HL-60 (cell line): Measurements from ENCODE around the gene AGRN.
"Not testable (repeated sequence)": the region's sequence is repeated elsewhere in the genome, so short reads cannot be mapped to it uniquely, and the experiment has no call there.

Experiments
- DNase-seq, 2 experiments: peaks; one replicate each; pipeline ENCODE4 v3.0.0-alpha.2; 2010 to 2020; ENCODE audit warnings: low read depth in 1 of 2, low spot score in 1 of 2
- H3K27ac ChIP-seq: fragments of 250-450 bp; sonication (Bioruptor Pico); replicated peaks from 2 replicates; pipeline ENCODE4 v1.5.1; 2020; ENCODE audit warnings: mild to moderate bottlenecking, moderate library complexity
- H3K27me3 ChIP-seq: fragments of 250-450 bp; sonication (Bioruptor Pico); 2 replicates; pipeline ENCODE4 v1.5.1; 2021; ENCODE audit warnings: mild to moderate bottlenecking, moderate library complexity; ENCODE audit not compliant: insufficient read depth, poor library complexity, severe bottlenecking
- H3K4me3 ChIP-seq: replicated peaks from 2 replicates; pipeline ENCODE4 v1.5.1; 2011; ENCODE audit warnings: mild to moderate bottlenecking, control low read depth, low read length; ENCODE audit not compliant: insufficient read depth
- GABPA ChIP-seq: IDR thresholded peaks from 2 replicates; pipeline ENCODE4 v1.6.1; 2012; ENCODE audit warnings: low read depth
- POLR2AphosphoS5 ChIP-seq: IDR thresholded peaks from 2 replicates; pipeline ENCODE4 v1.6.1; 2012; ENCODE audit warnings: low read depth
- SPI1 ChIP-seq: IDR thresholded peaks from 2 replicates; pipeline ENCODE4 v1.6.1; 2012; ENCODE audit warnings: low read depth, mild to moderate bottlenecking, borderline replicate concordance
- TF ChIP-seq, protein P1 (sequence below): IDR thresholded peaks from 2 replicates; pipeline ENCODE4 v1.6.1; 2012; ENCODE audit warnings: low read depth; ENCODE audit not compliant: insufficient replicate concordance
- TF ChIP-seq, protein P2 (sequence below): IDR thresholded peaks from one replicate; pipeline ENCODE4 v1.5.1; 2011; ENCODE audit warnings: low read length, control low read depth, inconsistent platforms; ENCODE audit not compliant: insufficient read depth

The AGRN gene

DNA sequence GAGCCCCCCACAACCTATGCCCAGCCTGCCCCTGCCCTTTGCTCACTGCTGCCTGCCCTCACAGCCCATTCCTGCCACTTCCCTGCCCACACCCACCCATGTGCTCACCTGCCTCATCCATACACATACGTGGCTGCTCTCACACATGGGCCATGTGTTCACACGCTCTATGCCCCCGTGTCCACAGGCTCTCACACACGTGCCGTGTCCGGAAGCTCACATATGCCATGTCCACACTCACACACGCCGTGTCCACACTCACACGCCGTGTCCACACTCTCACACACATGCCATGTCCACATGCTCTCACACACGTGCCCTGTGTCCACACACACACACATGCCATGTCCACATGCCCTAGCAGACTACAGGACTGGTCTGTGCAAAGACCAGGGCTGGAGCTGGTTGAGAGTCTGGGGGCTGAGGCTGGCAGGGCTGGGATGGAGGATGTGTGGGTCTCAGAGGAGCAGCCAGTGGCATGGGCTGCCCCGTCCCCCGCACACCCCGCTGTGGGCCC is 54.8 kb downstream of the AGRN start:
- Histone ChIP-seq H3K4me3 (no peak overlapping the region), H3K27me3 (peaks cover 9% of the 10 kb centered on the region), H3K27ac (no peak overlapping the region)
- TF ChIP-seq SPI1, result no peak
- no peak for TF ChIP-seq GABPA
- TF ChIP-seq POLR2AphosphoS5, result no peak
- TF ChIP-seq, protein P1, sequence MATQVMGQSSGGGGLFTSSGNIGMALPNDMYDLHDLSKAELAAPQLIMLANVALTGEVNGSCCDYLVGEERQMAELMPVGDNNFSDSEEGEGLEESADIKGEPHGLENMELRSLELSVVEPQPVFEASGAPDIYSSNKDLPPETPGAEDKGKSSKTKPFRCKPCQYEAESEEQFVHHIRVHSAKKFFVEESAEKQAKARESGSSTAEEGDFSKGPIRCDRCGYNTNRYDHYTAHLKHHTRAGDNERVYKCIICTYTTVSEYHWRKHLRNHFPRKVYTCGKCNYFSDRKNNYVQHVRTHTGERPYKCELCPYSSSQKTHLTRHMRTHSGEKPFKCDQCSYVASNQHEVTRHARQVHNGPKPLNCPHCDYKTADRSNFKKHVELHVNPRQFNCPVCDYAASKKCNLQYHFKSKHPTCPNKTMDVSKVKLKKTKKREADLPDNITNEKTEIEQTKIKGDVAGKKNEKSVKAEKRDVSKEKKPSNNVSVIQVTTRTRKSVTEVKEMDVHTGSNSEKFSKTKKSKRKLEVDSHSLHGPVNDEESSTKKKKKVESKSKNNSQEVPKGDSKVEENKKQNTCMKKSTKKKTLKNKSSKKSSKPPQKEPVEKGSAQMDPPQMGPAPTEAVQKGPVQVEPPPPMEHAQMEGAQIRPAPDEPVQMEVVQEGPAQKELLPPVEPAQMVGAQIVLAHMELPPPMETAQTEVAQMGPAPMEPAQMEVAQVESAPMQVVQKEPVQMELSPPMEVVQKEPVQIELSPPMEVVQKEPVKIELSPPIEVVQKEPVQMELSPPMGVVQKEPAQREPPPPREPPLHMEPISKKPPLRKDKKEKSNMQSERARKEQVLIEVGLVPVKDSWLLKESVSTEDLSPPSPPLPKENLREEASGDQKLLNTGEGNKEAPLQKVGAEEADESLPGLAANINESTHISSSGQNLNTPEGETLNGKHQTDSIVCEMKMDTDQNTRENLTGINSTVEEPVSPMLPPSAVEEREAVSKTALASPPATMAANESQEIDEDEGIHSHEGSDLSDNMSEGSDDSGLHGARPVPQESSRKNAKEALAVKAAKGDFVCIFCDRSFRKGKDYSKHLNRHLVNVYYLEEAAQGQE, result no peak
- TF ChIP-seq, protein P2, sequence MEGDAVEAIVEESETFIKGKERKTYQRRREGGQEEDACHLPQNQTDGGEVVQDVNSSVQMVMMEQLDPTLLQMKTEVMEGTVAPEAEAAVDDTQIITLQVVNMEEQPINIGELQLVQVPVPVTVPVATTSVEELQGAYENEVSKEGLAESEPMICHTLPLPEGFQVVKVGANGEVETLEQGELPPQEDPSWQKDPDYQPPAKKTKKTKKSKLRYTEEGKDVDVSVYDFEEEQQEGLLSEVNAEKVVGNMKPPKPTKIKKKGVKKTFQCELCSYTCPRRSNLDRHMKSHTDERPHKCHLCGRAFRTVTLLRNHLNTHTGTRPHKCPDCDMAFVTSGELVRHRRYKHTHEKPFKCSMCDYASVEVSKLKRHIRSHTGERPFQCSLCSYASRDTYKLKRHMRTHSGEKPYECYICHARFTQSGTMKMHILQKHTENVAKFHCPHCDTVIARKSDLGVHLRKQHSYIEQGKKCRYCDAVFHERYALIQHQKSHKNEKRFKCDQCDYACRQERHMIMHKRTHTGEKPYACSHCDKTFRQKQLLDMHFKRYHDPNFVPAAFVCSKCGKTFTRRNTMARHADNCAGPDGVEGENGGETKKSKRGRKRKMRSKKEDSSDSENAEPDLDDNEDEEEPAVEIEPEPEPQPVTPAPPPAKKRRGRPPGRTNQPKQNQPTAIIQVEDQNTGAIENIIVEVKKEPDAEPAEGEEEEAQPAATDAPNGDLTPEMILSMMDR, result no peak
- no peak for DNase-seq

DNA sequence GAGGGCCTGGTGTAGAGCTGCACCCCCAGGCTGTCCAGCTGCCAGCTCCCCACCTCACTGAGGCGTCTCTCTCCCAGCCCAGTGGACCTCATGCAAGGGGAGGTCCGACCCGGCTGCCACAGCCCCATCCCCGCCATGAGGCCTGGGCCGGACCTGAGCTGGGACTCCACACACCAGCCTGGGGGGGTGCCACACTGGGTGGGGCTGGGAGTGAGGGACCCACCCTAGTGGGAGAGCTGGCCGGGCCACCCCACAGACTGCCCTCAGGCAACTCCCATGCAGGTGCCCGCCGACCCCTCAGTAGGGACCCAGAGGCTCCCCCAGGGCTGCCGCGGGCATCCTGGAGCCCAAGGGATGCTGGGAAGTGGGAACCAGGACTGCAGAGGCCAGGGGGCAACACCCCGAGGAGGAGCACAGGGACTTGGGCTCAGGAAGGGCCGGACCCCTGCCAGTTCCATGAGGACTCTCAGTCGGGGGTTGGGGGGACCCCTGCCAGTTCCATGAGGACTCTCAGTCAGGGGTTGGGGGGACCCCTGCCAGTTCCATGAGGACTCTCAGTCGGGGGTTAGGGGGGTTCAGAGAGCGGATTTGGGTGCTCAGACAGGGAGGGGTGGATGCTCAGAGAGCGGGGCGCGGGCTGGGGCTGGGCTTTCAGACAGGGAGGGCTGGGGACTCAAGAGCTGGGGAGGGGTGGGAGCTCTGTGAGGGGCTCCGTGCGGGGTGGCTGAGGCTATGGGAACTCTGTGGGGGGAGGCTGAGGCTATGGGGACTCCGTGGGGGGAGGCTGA is 55.4 kb downstream of the AGRN start:
- no peak overlapping the region for H3K4me3 ChIP-seq
- TF ChIP-seq, protein P1, result no peak
- TF ChIP-seq, protein P2, result no peak
- TF ChIP-seq POLR2AphosphoS5, result no peak
- no peak overlapping the region for H3K27ac ChIP-seq
- H3K27me3 ChIP-seq, result peaks cover 6% of the 10 kb centered on the region
- DNase-seq, result no peak

DNA sequence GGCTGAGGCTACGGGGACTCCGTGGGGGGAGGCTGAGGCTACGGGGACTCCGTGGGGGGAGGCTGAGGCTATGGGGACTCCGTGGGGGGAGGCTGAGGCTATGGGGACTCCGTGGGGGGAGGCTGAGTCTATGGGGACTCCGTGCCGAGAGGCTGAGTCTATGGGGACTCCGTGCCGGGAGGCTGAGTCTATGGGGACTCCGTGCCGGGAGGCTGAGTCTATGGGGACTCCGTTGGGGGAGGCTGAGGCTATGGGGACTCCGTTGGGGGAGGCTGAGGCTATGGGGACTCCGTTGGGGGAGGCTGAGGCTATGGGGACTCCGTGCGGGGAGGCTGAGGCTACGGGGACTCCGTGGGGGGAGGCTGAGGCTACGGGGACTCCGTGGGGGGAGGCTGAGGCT is 57.5 kb downstream of the AGRN start:
- DNase-seq, H3K27me3 ChIP-seq, H3K27ac ChIP-seq, H3K4me3 ChIP-seq: not testable (repeated sequence)

DNA sequence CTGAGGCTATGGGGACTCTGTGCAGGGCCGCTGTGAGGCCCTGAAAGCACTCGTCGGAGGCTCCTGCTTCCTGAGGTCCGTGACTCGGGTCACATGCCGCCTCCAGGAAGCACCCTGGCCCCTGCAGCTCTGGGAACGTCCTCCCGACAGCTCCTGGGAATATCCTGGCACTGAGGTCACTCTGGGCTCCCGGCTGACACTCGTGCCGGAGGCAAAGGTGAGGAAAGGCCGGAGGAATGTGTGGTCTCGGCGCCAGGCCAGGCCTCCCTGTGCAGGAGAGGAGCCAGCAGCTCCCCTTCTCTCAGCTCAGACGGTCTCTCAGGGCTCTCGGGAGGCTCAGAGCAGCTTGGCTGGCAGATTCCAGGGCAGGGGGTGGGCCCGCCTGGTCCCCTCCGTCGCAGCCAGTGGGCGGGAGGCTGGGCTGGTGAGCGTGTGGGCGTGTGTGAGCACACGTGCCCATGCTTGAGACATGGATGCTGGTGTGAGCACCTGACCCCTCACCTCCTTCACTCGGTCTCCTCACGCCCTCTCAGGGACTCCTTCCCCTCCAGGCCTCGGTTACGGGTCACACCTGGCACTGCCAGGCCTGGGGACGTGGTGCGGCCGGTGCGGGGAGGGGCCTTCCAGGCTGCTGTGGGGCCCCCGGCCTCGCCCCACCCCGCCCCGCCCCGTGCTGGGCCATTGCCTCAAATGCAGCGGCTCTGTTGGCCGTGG is 59.6 kb downstream of the AGRN start:
- peak; percentile 27 to 40 for DNase-seq
- no peak overlapping the region for H3K27ac ChIP-seq
- no peaks in the 10 kb centered on the region for H3K27me3 ChIP-seq
- no peak overlapping the region for H3K4me3 ChIP-seq
- TF ChIP-seq SPI1 (no peak), GABPA (no peak), POLR2AphosphoS5 (no peak)
- TF ChIP-seq, protein P1, result no peak
- TF ChIP-seq, protein P2, result no peak
